Tibial artery (tissue), 4 donors: ENCODE data around the gene KCNT1.

ENCODE experiments used
- DNase-seq, 2 donors: peaks; one replicate each; pipeline ENCODE4 v3.0.0-alpha.2; 2019
- H3K27ac ChIP-seq, 2 donors: fragments of 200-600 bp; sonication (generic) in 1 of 2; 1 replicate in 1 of 2; 2 replicates in 1 of 2; pipeline ENCODE4 v1.5.1; 2018 to 2019; ENCODE audit warnings: mild to moderate bottlenecking in 1 of 2
- H3K27me3 ChIP-seq, 2 donors: fragments of 200-600 bp; sonication (generic) in 1 of 2; one replicate each; pipeline versions ENCODE4 v1.5.1 to v1.6.0; 2016 to 2019
- H3K36me3 ChIP-seq, 3 donors: fragments of 200-600 bp; sonication (generic) in 2 of 3; one replicate each; pipeline ENCODE4 v1.5.1; 2016 to 2019; ENCODE audit warnings: mild to moderate bottlenecking in 2 of 3
- H3K4me1 ChIP-seq, 4 donors: fragments of 200-600 bp; sonication (generic) in 2 of 4; 1 replicate in 3 of 4; 2 replicates in 1 of 4; pipeline ENCODE4 v1.5.1; 2016 to 2019
- H3K4me3 ChIP-seq, 2 donors: fragments of 200-600 bp; sonication (generic) in 1 of 2; 1 replicate in 1 of 2; 2 replicates in 1 of 2; pipeline ENCODE4 v1.5.1; 2018 to 2019; ENCODE audit warnings: mild to moderate bottlenecking in 2 of 2
- H3K9me3 ChIP-seq, 3 donors: fragments of 200-600 bp; sonication (generic) in 1 of 3; one replicate each; pipeline ENCODE4 v1.5.1; 2016 to 2019
- intact Hi-C: fragments of 100-400 bp; cut with DNase I; formaldehyde crosslinking; loops from one replicate; pipeline ENCODE4 v1.15.0; 2023; ENCODE audit warnings: low total_unique reads
- TF ChIP-seq, protein P1 (sequence below), 2 experiments: fragments of 200-600 bp in 1 of 2; fragments of 450-650 bp in 1 of 2; IDR thresholded peaks; one replicate each; pipeline ENCODE4 v1.5.1; 2017 to 2019; ENCODE audit warnings: antibody characterized with exemption in 2 of 2, mild to moderate bottlenecking in 1 of 2, moderate library complexity in 1 of 2

KCNT1 gene

GRCh38 chr9:135683401-135684034 lies 18.5 kb upstream of the KCNT1 start:
- Histone ChIP-seq H3K27ac (no peak overlapping the region), H3K4me3 (no peak overlapping the region), H3K36me3 (no peaks in the 10 kb centered on the region), H3K4me1 (no peaks in the 10 kb centered on the region), H3K9me3 (no peaks in the 10 kb centered on the region), H3K27me3 (peaks cover 0 to 77% of the 10 kb centered on the region in 2 donors)
- TF ChIP-seq, protein P1, sequence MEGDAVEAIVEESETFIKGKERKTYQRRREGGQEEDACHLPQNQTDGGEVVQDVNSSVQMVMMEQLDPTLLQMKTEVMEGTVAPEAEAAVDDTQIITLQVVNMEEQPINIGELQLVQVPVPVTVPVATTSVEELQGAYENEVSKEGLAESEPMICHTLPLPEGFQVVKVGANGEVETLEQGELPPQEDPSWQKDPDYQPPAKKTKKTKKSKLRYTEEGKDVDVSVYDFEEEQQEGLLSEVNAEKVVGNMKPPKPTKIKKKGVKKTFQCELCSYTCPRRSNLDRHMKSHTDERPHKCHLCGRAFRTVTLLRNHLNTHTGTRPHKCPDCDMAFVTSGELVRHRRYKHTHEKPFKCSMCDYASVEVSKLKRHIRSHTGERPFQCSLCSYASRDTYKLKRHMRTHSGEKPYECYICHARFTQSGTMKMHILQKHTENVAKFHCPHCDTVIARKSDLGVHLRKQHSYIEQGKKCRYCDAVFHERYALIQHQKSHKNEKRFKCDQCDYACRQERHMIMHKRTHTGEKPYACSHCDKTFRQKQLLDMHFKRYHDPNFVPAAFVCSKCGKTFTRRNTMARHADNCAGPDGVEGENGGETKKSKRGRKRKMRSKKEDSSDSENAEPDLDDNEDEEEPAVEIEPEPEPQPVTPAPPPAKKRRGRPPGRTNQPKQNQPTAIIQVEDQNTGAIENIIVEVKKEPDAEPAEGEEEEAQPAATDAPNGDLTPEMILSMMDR (IDR thresholded peaks at IDR 0.05) = no peak
- intact Hi-C loops = no loop called here
- DNase-seq = no peak

DNA sequence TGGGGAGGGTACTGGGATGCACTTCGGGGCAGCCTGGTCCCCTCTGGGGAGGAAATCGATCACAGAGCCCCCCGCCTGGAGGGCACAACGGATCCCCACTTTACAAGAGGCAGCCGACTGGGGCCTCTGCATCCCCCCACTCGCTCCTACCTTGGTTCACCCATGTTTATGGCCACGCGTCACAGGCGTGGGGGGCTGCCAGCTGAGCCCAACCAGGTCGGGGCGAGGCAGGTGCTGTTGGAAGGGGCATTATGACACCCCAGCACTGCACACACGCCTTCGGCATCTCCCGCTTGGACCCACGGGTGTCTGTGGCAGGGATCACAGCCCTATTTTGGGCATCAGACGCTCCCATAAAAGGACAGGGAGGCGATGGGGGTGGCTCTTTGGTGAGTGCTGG lies 17.3 kb upstream of the KCNT1 start:
- no peak overlapping the region for H3K27ac ChIP-seq
- H3K9me3 ChIP-seq = no peaks in the 10 kb centered on the region
- peaks cover 0 to 78% of the 10 kb centered on the region in 2 donors for H3K27me3 ChIP-seq
- H3K36me3 ChIP-seq = no peaks in the 10 kb centered on the region
- intact Hi-C loops = no loop called here
- H3K4me3 ChIP-seq = no peak overlapping the region
- DNase-seq = no peak
- TF ChIP-seq, protein P1 (IDR thresholded peaks at IDR 0.05) = no peak
- no peaks in the 10 kb centered on the region for H3K4me1 ChIP-seq

- Histone ChIP-seq H3K27ac (no peak overlapping the region), H3K4me3 (no peak overlapping the region), H3K4me1 (no peaks in the 10 kb centered on the region), H3K36me3 (no peaks in the 10 kb centered on the region), H3K9me3 (no peaks in the 10 kb centered on the region), H3K27me3 (peaks cover 0 to 73% of the 10 kb centered on the region in 2 donors)
- intact Hi-C loops = no loop called here
- TF ChIP-seq, protein P1 (IDR thresholded peaks at IDR 0.05) = no peak
- DNase-seq = no peak
Measured at GRCh38 chr9:135687216-135687615, 14.8 kb upstream of the KCNT1 start.

- peaks cover 0 to 75% of the 10 kb centered on the region in 2 donors for H3K27me3 ChIP-seq
- TF ChIP-seq, protein P1 (IDR thresholded peaks at IDR 0.05) = no peak
- no peaks in the 10 kb centered on the region for H3K9me3 ChIP-seq
- no peak for DNase-seq
- no peaks in the 10 kb centered on the region for H3K36me3 ChIP-seq
- H3K4me3 ChIP-seq = no peak overlapping the region
- no peak overlapping the region for H3K27ac ChIP-seq
- intact Hi-C loops = no loop called here
- no peaks in the 10 kb centered on the region for H3K4me1 ChIP-seq
Measured at GRCh38 chr9:135689011-135689410, 13.0 kb upstream of the KCNT1 start.

DNA sequence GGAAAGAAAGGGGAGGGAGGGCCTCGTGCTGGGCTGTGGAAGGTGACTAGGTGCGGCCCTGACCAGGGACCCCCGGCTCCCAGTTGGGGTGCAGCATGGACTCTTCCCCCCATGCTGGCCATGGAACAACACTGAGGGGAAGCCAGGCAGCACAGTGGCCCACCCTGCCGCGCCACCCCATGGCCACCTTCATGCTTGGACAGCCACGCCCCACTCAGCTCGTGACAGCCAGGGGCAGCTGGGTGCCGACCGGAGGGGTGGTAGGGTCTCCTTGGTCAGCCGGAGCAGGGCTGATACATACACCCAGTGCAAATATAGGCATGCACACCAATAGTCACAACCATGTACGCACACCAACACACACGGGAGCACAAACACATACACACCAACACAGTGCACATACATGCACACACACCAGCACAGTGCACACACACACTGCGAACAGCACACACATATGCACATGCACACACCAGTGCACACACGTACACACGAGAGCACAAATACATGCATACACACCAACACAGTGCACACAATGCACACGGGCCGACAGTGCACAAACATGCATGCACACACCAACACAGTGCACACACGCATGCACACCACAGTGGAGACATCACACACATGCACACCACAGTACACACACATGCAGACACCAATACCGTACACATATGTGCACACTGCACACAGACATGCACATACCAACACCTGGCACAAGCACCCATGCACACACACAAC lies 11.0 kb upstream of the KCNT1 start:
- no peak overlapping the region for H3K27ac ChIP-seq
- no peaks in the 10 kb centered on the region for H3K9me3 ChIP-seq
- TF ChIP-seq, protein P1 (IDR thresholded peaks at IDR 0.05) = no peak
- no peak overlapping the region for H3K4me3 ChIP-seq
- H3K27me3 ChIP-seq = peaks cover 0 to 67% of the 10 kb centered on the region in 2 donors
- no peaks in the 10 kb centered on the region for H3K4me1 ChIP-seq
- intact Hi-C loops = no loop called here
- H3K36me3 ChIP-seq = no peaks in the 10 kb centered on the region
- no peak for DNase-seq
